Measurements from ENCODE around the gene CCDC50.

Gene CCDC50

GRCh38 chr3:191376516-191377141, 47.4 kb downstream of the CCDC50 start:
- H3K27me3 ChIP-seq = no peaks in the 10 kb centered on the region
- H3K27ac ChIP-seq = no peak overlapping the region
- no peak overlapping the region for H3K9ac ChIP-seq
- H3K36me3 ChIP-seq = peaks cover 24 to 69% (median 36%) of the 10 kb centered on the region in 11 experiments
- TF ChIP-seq Cebpa-rat (IDR thresholded peaks at IDR 0.05) = no peak
- no peaks in the 10 kb centered on the region for H3K9me3 ChIP-seq (replicated peaks in 1 of 11)
- H4K20me1 ChIP-seq = no peaks in the 10 kb centered on the region
- H3K4me3 ChIP-seq = no peak overlapping the region
- H3K4me1 ChIP-seq = peaks cover 0 to 14% (median 2%) of the 10 kb centered on the region in 10 experiments; a peak in 7 of 20 replicates
- H3K4me2 ChIP-seq = no peak overlapping the region

- no peak overlapping the region for H3K9ac ChIP-seq
- H3K4me1 ChIP-seq = peaks cover 0 to 7% (median 0%) of the 10 kb centered on the region in 10 experiments; a peak in 2 of 20 replicates
- H3K27me3 ChIP-seq = no peaks in the 10 kb centered on the region
- no peak overlapping the region for H3K4me2 ChIP-seq
- no peaks in the 10 kb centered on the region for H4K20me1 ChIP-seq
- H3K9me3 ChIP-seq (replicated peaks in 1 of 11) = no peaks in the 10 kb centered on the region
- TF ChIP-seq Cebpa-rat (IDR thresholded peaks at IDR 0.05) = no peak
- H3K4me3 ChIP-seq = no peak overlapping the region
- no peak overlapping the region for H3K27ac ChIP-seq
- H3K36me3 ChIP-seq = peaks cover 31 to 77% (median 53%) of the 10 kb centered on the region in 11 experiments
Observed at GRCh38 chr3:191378142-191378812, 49.1 kb downstream of the CCDC50 start.

GRCh38 chr3:191379446-191379845, 50.3 kb downstream of the CCDC50 start:
- Histone ChIP-seq H3K27me3 (no peaks in the 10 kb centered on the region), H3K4me3 (no peak overlapping the region), H3K9me3 (replicated peaks in 1 of 11) (no peaks in the 10 kb centered on the region), H3K4me1 (peaks cover 0 to 7% (median 0%) of the 10 kb centered on the region in 10 experiments; a peak in 2 of 20 replicates), H3K9ac (no peak overlapping the region), H4K20me1 (0 out of 22 replicates have a peak, but pooled peaks cover 0 to 3% (median 0%) of the 10 kb centered on the region in 11 experiments), H3K4me2 (no peak overlapping the region), H3K27ac (no peak overlapping the region), H3K36me3 (peaks cover 31 to 81% (median 55%) of the 10 kb centered on the region in 11 experiments)
- TF ChIP-seq Cebpa-rat (IDR thresholded peaks at IDR 0.05) = no peak

- no peak overlapping the region for H3K4me3 ChIP-seq
- H3K36me3 ChIP-seq = peaks cover 29 to 82% (median 52%) of the 10 kb centered on the region in 11 experiments
- no peak overlapping the region for H3K4me2 ChIP-seq
Observed at GRCh38 chr3:191380001-191380400, 50.8 kb downstream of the CCDC50 start.

GRCh38 chr3:191381303-191381702, 52.1 kb downstream of the CCDC50 start:
- Histone ChIP-seq H3K9me3 (replicated peaks in 1 of 11) (no peaks in the 10 kb centered on the region), H3K4me1 (peaks cover 0 to 7% (median 0%) of the 10 kb centered on the region in 10 experiments; a peak in 2 of 20 replicates), H3K36me3 (peaks cover 24 to 80% (median 41%) of the 10 kb centered on the region in 11 experiments; a peak in 21 of 22 replicates), H3K27ac (no peak overlapping the region), H4K20me1 (0 out of 22 replicates have a peak, but pooled peaks cover 0 to 3% (median 0%) of the 10 kb centered on the region in 11 experiments), H3K9ac (no peak overlapping the region), H3K4me3 (no peak overlapping the region), H3K27me3 (no peaks in the 10 kb centered on the region), H3K4me2 (no peak overlapping the region)
- no peak for TF ChIP-seq Cebpa-rat (IDR thresholded peaks at IDR 0.05)

More at GRCh38 chr3:191380001-191380400, 50.8 kb downstream of the CCDC50 start:
- Histone ChIP-seq H3K27ac (no peak overlapping the region), H3K4me1 (peaks cover 0 to 7% (median 0%) of the 10 kb centered on the region in 10 experiments; a peak in 2 of 20 replicates), H3K27me3 (no peaks in the 10 kb centered on the region), H3K9me3 (replicated peaks in 1 of 11) (no peaks in the 10 kb centered on the region), H3K9ac (no peak overlapping the region), H4K20me1 (0 out of 22 replicates have a peak, but pooled peaks cover 0 to 3% (median 0%) of the 10 kb centered on the region in 11 experiments)
- no peak for TF ChIP-seq Cebpa-rat (IDR thresholded peaks at IDR 0.05)

GRCh38 chr3:191382661-191383060, 53.5 kb downstream of the CCDC50 start:
- no peak overlapping the region for H3K27ac ChIP-seq
- 0 out of 22 replicates have a peak, but pooled peaks cover 0 to 3% (median 0%) of the 10 kb centered on the region in 11 experiments for H4K20me1 ChIP-seq
- H3K4me3 ChIP-seq = no peak overlapping the region
- H3K27me3 ChIP-seq = no peaks in the 10 kb centered on the region
- peaks cover 0 to 7% (median 0%) of the 10 kb centered on the region in 10 experiments; a peak in 1 of 20 replicates for H3K4me1 ChIP-seq
- no peak for TF ChIP-seq Cebpa-rat (IDR thresholded peaks at IDR 0.05)
- H3K4me2 ChIP-seq = no peak overlapping the region
- H3K9ac ChIP-seq = no peak overlapping the region
- no peaks in the 10 kb centered on the region for H3K9me3 ChIP-seq (replicated peaks in 1 of 11)
- H3K36me3 ChIP-seq = peaks cover 24 to 85% (median 39%) of the 10 kb centered on the region in 11 experiments; a peak in 21 of 22 replicates

- Histone ChIP-seq H3K36me3 (peaks cover 24 to 85% (median 39%) of the 10 kb centered on the region in 11 experiments; a peak in 21 of 22 replicates), H4K20me1 (0 out of 22 replicates have a peak, but pooled peaks cover 0 to 3% (median 0%) of the 10 kb centered on the region in 11 experiments), H3K27ac (no peak overlapping the region), H3K4me3 (no peak overlapping the region), H3K4me2 (no peak overlapping the region), H3K9ac (no peak overlapping the region), H3K27me3 (no peaks in the 10 kb centered on the region), H3K9me3 (replicated peaks in 1 of 11) (no peaks in the 10 kb centered on the region), H3K4me1 (peaks cover 0 to 7% (median 0%) of the 10 kb centered on the region in 10 experiments; a peak in 1 of 20 replicates)
- no peak for TF ChIP-seq Cebpa-rat (IDR thresholded peaks at IDR 0.05)
Observed at GRCh38 chr3:191383124-191383523, 53.9 kb downstream of the CCDC50 start.

GRCh38 chr3:191385101-191385500, 55.9 kb downstream of the CCDC50 start:
- Histone ChIP-seq H3K4me1 (peaks cover 0 to 7% (median 0%) of the 10 kb centered on the region in 10 experiments; a peak in 1 of 20 replicates), H4K20me1 (0 out of 22 replicates have a peak, but pooled peaks cover 0 to 3% (median 0%) of the 10 kb centered on the region in 11 experiments), H3K36me3 (peaks cover 29 to 86% (median 44%) of the 10 kb centered on the region in 11 experiments)

More at GRCh38 chr3:191385101-191385500, 55.9 kb downstream of the CCDC50 start:
- Histone ChIP-seq H3K4me3 (no peak overlapping the region), H3K27me3 (no peaks in the 10 kb centered on the region), H3K4me2 (no peak overlapping the region), H3K9me3 (replicated peaks in 1 of 11) (no peaks in the 10 kb centered on the region), H3K27ac (no peak overlapping the region), H3K9ac (no peak overlapping the region)
- no peak for TF ChIP-seq Cebpa-rat (IDR thresholded peaks at IDR 0.05)
